Measurements from ENCODE around the gene SCRN3. TPM values are rescaled to one million over a fixed set of nuclear protein-coding genes. Genes with fewer than 3 reads are reported as not detected.
"Not testable (repeated sequence)": the region's sequence is repeated elsewhere in the genome, so short reads cannot be mapped to it uniquely, and the experiment has no call there.

SCRN3 gene
- total RNA-seq, 1 donor from 2014 or later, result 27.4 TPM

DNA sequence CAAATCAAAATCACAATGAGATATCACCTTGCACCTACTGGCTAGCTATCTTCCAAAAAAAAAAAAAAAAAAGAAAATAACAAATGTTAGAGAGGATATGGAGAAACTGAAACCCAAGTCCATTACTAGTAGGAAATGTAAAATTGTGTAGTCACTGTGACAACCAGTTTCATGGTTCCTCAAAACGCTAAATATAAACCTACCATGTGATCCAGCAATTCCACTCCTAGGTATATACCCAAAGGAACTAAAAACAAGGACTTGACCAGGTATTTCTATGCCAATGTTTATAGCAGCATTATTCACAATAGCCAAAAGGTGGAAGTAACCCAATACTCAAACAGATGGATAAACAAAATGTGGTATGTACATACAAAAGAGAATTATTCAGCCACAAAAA is 11.7 kb upstream of the SCRN3 start:
- no peaks in the 10 kb centered on the region for H3K27me3 ChIP-seq (ENCODE audit: low read depth)
- peaks cover 79% of the 10 kb centered on the region for H3K36me3 ChIP-seq
- no peak for TF ChIP-seq CTCF (IDR thresholded peaks at IDR 0.05)
- peak; percentile 39 to 41 for ATAC-seq
- no peaks in the 10 kb centered on the region for H3K9me3 ChIP-seq
- no peaks in the 10 kb centered on the region for H3K4me1 ChIP-seq
- H3K27ac ChIP-seq, result no peak overlapping the region
- no peak overlapping the region for H3K4me3 ChIP-seq
- no peak for DNase-seq
- intact Hi-C loops (cut with DNase I), result no loop called here

DNA sequence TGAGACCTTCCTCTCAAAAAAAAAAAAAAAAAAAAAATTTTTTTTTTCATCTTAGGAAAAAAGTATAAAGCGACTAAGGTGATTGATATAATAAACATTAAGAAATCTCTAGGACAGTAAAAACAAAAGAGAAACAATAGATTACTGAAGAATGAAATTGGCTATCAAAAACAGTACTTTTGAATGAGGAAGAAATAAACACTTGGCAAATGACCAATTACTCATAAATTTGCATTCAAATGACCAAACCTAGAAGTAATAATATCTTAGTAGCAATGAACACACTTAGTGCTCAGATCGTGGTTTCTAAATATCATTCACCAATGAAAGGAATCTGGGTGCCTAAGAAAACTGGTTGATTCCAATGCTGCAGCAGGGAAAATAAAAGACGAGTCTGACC is 10.3 kb upstream of the SCRN3 start:
- no peak overlapping the region for H3K4me3 ChIP-seq
- no peak for ATAC-seq
- H3K4me1 ChIP-seq, result no peaks in the 10 kb centered on the region
- DNase-seq, result no peak
- no peak for TF ChIP-seq CTCF (IDR thresholded peaks at IDR 0.05)
- H3K9me3 ChIP-seq, result no peaks in the 10 kb centered on the region
- peaks cover 69% of the 10 kb centered on the region for H3K36me3 ChIP-seq
- no peaks in the 10 kb centered on the region for H3K27me3 ChIP-seq (ENCODE audit: low read depth)
- intact Hi-C loops (cut with DNase I), result no loop called here
- H3K27ac ChIP-seq, result no peak overlapping the region

DNA sequence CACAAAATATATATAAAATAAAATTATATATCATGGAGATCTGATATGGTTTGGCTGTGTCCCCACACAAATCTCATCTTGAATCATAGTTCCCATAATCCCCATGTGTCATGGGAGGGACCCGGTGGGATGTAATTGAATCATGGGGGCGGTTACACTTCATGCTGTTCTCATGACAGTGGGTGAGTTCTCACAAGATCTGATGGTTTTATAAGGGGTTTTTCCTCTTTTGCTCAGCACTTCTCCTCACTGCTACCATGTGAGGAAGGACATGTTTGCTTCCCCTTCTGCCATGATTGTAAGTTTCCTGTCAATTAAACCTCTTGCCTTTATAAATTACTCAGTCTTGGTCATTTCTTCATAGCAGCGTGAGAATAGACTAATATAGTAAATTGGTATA is 6.8 kb upstream of the SCRN3 start:
- Histone ChIP-seq H3K4me1 (peaks cover 13% of the 10 kb centered on the region), H3K36me3 (peaks cover 41% of the 10 kb centered on the region)
- ATAC-seq; H3K27me3 ChIP-seq (ENCODE audit: low read depth); H3K27ac ChIP-seq; H3K9me3 ChIP-seq; DNase-seq; intact Hi-C loops (cut with DNase I); H3K4me3 ChIP-seq: not testable (repeated sequence)

DNA sequence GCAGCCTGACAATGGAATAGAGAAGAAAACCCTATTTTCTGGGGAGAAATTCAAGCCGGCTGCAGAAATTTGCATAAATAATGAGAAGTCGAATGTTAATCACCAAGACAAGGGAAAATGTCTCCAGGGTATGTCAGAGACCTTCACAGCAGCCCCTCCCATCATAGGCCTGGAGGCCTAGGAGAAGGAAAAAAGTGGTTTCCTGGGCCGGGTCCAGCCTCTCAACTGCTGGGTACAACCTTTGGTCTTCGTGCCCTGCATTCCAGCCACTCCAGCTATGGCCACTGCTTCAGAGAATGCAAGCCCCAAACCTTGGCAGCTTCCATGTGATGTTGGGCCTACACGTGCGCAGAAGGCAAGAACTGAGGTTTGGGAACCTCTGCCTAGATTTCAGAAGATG is 6.0 kb upstream of the SCRN3 start:
- ATAC-seq (no peak), DNase-seq (no peak)

DNA sequence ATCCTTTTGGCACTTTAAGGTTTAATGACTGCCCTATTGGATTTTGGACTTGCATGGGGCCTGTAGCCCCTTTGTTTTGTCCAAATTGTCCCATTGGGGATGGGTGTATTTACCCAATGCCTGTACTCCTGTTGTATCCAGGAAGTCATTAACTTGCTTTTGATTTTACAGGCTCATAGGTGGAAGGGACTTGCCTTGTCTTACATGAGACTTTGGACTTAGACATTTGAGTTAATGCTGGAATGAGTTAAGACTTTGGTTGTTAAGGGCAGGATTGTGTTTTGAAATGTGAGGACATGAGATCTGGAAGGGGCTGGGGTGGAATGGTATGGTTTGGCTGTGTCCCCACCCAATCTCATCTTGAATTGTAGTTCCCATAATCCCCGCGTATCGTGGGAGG is 5.2 kb upstream of the SCRN3 start:
- H3K4me3 ChIP-seq; H3K27ac ChIP-seq; H3K9me3 ChIP-seq; ATAC-seq; DNase-seq; H3K27me3 ChIP-seq (ENCODE audit: low read depth); intact Hi-C loops (cut with DNase I): not testable (repeated sequence)
- Histone ChIP-seq H3K4me1 (peaks cover 25% of the 10 kb centered on the region), H3K36me3 (peaks cover 27% of the 10 kb centered on the region)

More for the DNA sequence above, 6.0 kb upstream of the SCRN3 start:
- no peak for TF ChIP-seq CTCF (IDR thresholded peaks at IDR 0.05)
- H3K27ac ChIP-seq, result no peak overlapping the region
- peaks cover 21% of the 10 kb centered on the region for H3K4me1 ChIP-seq
- H3K27me3 ChIP-seq (ENCODE audit: low read depth), result no peaks in the 10 kb centered on the region
- H3K36me3 ChIP-seq, result peaks cover 34% of the 10 kb centered on the region
- no peaks in the 10 kb centered on the region for H3K9me3 ChIP-seq
- H3K4me3 ChIP-seq, result no peak overlapping the region
- intact Hi-C loops (cut with DNase I), result no loop called here

DNA sequence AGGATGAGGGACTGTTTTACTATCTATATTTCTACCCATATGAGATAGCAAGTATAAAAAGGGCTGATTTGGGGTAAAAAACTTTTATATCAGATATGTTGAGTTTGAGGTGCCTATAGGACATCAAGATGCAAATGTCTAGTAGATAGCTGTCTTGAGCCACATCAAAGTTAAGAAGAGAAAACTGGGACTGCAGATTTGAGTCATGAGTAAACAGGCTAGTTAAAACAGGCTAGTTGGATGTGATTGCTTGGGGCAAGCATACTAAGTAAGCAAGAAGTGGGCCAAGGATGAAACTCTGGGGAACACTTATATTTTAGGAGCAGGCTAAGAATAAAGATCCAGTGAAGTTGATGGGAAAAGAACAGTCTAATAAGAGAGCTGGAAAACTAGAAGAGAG is 2.8 kb upstream of the SCRN3 start:
- no peak for TF ChIP-seq CTCF (IDR thresholded peaks at IDR 0.05)
- H3K36me3 ChIP-seq, result peaks cover 4% of the 10 kb centered on the region
- no peak for DNase-seq
- H3K4me3 ChIP-seq, result no peak overlapping the region
- peaks cover 32% of the 10 kb centered on the region for H3K4me1 ChIP-seq
- H3K27ac ChIP-seq, result no peak overlapping the region
- intact Hi-C loops (cut with DNase I), result no loop called here
- no peaks in the 10 kb centered on the region for H3K9me3 ChIP-seq
- ATAC-seq, result no peak
- H3K27me3 ChIP-seq (ENCODE audit: low read depth), result no peaks in the 10 kb centered on the region
